ENCODE data around the gene CHN2. TPM values are rescaled to one million over a fixed set of nuclear protein-coding genes. Genes with fewer than 3 reads are reported as not detected.

The CHN2 gene
- total RNA-seq, 1 donor from 2014 or later, result 0.33 TPM

DNA sequence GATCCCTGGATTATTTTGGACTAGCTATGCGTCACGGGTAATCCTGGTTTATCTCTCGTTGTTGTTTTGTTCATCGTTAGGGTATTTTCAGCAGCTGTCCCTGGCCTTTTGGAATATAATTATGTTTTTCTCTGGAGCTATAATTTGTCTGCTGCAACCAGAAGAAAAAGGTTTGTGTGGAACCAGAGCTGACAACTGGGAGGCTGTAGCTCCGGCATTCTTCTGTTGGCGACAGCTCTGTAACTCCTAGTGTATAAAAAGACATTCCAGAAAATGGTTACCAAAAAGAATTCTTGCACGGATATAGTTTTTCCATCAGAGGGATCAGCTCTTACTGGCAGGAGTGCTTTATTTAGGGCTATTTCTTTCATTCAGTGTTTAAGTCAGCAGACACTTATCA, 238.1 kb downstream of the CHN2 start:
- H3K4me1 Mint-ChIP-seq, result peaks cover 2% of the 10 kb centered on the region
- intact Hi-C loops (cut with micrococcal nuclease), result no loop called here
- no peaks in the 10 kb centered on the region for H3K9me3 Mint-ChIP-seq
- no peak overlapping the region for H3K4me3 Mint-ChIP-seq
- no peak overlapping the region for H3K27ac Mint-ChIP-seq
- DNase-seq, result no peak
- no peaks in the 10 kb centered on the region for H3K36me3 Mint-ChIP-seq (ENCODE audit: low read depth)
- no peaks in the 10 kb centered on the region for H3K27me3 Mint-ChIP-seq

DNA sequence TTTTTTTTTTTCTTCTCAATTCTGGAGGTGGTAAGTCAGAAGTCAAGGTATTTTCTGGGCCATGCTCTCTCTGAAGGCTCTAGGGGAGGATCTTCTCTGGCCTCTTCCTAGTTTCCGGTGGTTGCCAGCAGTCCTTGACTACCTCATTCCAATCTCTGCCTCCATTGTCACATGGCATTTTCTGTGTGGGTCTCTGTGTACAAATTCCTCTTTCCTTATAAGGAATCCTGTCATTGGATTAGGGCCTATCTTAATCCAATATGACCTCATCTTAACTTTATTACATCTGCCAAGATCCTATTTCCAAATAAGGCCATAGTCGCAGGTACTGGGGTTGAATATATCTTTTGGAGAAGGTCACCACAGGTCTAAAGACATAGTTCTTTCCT, 239.8 kb downstream of the CHN2 start:
- Mint-ChIP-seq H3K9me3 (no peaks in the 10 kb centered on the region), H3K4me3 (no peak overlapping the region), H3K36me3 (ENCODE audit: low read depth) (no peaks in the 10 kb centered on the region), H3K27ac (no peak overlapping the region), H3K27me3 (no peaks in the 10 kb centered on the region), H3K4me1 (peaks cover 2% of the 10 kb centered on the region)
- no peak for DNase-seq
- intact Hi-C loops (cut with micrococcal nuclease), result no loop called here

DNA sequence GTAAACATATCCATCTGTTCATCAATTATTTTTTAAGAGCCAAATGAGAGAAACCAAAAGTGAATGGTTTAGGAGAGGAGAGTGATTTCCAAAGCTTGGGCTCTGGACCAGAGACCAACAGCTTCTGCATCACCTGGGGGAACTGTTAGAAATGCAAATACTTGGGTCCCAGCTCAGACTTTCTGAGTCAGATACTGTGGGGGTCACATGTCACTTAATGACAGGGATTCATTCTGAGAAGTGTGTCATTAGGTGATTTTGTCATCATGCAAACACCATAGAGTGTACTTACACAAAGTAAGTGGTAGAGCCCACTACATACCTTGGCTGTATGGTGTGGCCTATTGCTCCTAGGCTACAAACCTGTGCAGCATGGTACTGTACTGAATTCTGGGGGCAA, 240.6 kb downstream of the CHN2 start:
- no peaks in the 10 kb centered on the region for H3K9me3 Mint-ChIP-seq
- intact Hi-C loops (cut with micrococcal nuclease), result no loop called here
- DNase-seq, result no peak
- H3K27ac Mint-ChIP-seq, result no peak overlapping the region
- H3K4me3 Mint-ChIP-seq, result no peak overlapping the region
- H3K36me3 Mint-ChIP-seq (ENCODE audit: low read depth), result no peaks in the 10 kb centered on the region
- peaks cover 2% of the 10 kb centered on the region for H3K4me1 Mint-ChIP-seq
- no peaks in the 10 kb centered on the region for H3K27me3 Mint-ChIP-seq

DNA sequence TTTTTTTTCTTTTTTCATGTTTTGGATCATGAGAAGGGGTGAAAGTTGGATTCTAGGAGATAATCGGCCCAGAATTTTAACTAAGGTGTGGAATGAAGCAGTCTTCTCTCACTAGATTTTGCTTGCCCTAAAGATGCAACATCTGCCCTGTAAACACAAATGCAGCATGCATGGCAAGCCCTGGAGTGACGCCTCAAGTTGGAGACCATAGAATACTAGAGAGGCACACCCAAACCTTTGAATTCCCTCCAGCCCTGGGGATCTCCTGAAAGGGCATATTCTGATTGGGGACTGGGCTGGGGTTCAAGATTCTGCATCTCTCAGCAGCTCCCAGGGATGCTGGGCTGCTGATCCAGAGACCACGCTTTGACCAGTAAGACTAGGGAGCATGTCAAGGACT, 241.3 kb downstream of the CHN2 start:
- H3K27ac Mint-ChIP-seq, result no peak overlapping the region
- no peak for DNase-seq
- H3K27me3 Mint-ChIP-seq, result no peaks in the 10 kb centered on the region
- no peaks in the 10 kb centered on the region for H3K36me3 Mint-ChIP-seq (ENCODE audit: low read depth)
- H3K4me3 Mint-ChIP-seq, result no peak overlapping the region
- H3K4me1 Mint-ChIP-seq, result peaks cover 2% of the 10 kb centered on the region
- intact Hi-C loops (cut with micrococcal nuclease), result no loop called here
- no peaks in the 10 kb centered on the region for H3K9me3 Mint-ChIP-seq

DNA sequence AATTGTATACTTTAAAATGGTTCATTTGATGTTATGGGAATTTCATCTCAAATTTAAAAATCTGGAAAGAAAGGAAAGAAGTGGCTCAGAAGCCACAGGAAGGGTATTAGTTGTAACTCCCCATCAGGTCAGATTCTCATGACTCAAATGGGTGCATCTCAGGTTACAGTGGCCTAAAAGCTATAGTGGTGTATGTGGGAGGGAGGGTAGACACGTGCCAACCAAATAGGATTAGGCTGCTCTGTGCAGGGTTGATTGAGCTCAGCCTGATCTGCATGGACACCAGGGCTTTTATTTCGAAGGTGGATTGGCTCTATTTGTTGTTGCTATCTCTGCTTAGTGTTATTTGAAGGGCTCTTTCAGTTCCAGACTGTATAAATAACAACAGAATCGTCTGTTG, 247.6 kb downstream of the CHN2 start:
- no peaks in the 10 kb centered on the region for H3K36me3 Mint-ChIP-seq (ENCODE audit: low read depth)
- H3K27ac Mint-ChIP-seq, result no peak overlapping the region
- DNase-seq, result no peak
- H3K9me3 Mint-ChIP-seq, result no peaks in the 10 kb centered on the region
- peaks cover 3% of the 10 kb centered on the region for H3K27me3 Mint-ChIP-seq
- no peaks in the 10 kb centered on the region for H3K4me1 Mint-ChIP-seq
- intact Hi-C loops (cut with micrococcal nuclease), result no loop called here
- no peak overlapping the region for H3K4me3 Mint-ChIP-seq

DNA sequence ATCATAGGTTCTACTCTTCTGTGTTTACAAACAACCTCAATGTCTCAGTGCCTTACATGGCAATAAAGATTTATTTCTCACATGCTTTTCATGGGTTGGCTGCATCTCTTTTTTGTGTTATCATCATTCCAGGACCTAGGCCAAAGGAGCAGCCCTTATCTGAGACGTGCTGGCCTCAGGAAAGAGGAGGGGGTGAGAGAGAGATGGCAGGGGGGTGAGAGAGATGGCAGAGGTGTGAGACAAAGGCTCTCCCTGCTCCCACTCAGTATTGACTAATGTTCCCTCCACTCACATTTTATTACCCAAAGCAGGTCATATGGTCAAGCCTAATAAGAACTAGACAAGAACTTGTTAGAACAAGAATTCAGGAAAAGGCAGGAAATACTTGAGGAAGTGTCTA, 249.0 kb downstream of the CHN2 start:
- no peak overlapping the region for H3K27ac Mint-ChIP-seq
- peaks cover 3% of the 10 kb centered on the region for H3K27me3 Mint-ChIP-seq
- H3K9me3 Mint-ChIP-seq, result no peaks in the 10 kb centered on the region
- no peak for DNase-seq
- H3K4me3 Mint-ChIP-seq, result no peak overlapping the region
- no peaks in the 10 kb centered on the region for H3K36me3 Mint-ChIP-seq (ENCODE audit: low read depth)
- intact Hi-C loops (cut with micrococcal nuclease), result no loop called here
- no peaks in the 10 kb centered on the region for H3K4me1 Mint-ChIP-seq

DNA sequence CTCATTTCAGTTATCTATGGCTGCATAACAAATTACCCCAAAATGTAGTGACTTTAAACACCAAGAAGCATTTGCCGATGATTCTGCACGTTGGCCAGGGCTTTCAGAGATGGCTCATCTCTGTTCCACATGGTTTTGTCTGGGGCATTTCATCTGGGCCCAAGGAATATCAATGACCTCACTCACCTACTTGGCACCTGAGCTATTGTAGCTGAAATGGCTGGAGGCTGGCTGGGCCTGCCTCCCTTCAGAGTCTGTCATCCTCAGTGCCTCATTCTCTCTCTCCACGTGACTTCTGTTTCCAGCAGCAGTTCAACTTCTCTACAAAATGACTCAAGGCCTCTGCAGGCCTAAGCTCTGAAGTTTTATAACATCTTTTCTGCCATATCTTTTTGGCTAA, 249.7 kb downstream of the CHN2 start:
- H3K9me3 Mint-ChIP-seq, result no peaks in the 10 kb centered on the region
- peaks cover 3% of the 10 kb centered on the region for H3K27me3 Mint-ChIP-seq
- no peaks in the 10 kb centered on the region for H3K36me3 Mint-ChIP-seq (ENCODE audit: low read depth)
- intact Hi-C loops (cut with micrococcal nuclease), result no loop called here
- DNase-seq, result no peak
- no peak overlapping the region for H3K4me3 Mint-ChIP-seq
- no peaks in the 10 kb centered on the region for H3K4me1 Mint-ChIP-seq
- no peak overlapping the region for H3K27ac Mint-ChIP-seq

DNA sequence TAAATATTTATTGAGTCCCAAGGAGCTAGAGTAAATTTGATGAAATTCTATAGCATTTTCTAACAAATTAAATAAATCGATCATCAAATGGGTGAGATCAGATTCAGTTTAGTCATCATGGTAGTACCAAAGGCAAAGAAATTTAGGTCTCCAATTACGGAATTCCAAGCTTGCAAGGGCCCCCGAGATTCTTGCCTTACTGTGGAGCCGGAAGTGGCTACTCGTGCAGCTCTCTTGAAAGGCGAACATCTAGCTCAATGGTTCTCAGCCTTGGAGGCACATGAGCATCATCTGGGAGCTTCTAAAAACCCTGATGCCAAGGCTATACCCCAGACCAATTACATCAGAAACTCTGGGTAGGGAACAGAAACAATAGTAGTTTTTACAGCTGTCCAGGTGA, 251.2 kb downstream of the CHN2 start:
- no peak for DNase-seq
- H3K27ac Mint-ChIP-seq, result no peak overlapping the region
- H3K4me1 Mint-ChIP-seq, result no peaks in the 10 kb centered on the region
- no peaks in the 10 kb centered on the region for H3K36me3 Mint-ChIP-seq (ENCODE audit: low read depth)
- intact Hi-C loops (cut with micrococcal nuclease), result no loop called here
- H3K27me3 Mint-ChIP-seq, result peaks cover 3% of the 10 kb centered on the region
- no peaks in the 10 kb centered on the region for H3K9me3 Mint-ChIP-seq
- no peak overlapping the region for H3K4me3 Mint-ChIP-seq

DNA sequence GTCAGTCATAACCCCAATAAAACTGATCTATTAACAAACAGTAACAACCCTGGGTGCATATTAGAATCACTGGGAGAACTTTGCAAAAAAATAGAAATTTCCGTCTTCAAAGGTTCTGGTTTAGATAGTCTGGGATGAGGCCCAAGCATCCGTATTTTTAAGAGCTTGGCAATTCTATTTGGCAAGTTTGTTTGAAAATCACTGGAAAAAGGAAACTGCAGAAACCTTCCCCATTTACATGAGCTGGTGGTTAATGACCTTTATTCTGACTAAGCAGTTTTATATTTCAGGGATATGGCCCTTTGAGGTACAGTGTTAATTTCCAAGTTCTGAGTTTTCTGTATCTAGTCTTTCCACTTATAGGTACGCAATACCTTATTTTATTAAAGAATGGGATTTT, 253.3 kb downstream of the CHN2 start:
- DNase-seq, result no peak
- intact Hi-C loops (cut with micrococcal nuclease), result no loop called here
- Mint-ChIP-seq H3K4me1 (no peaks in the 10 kb centered on the region), H3K4me3 (no peak overlapping the region), H3K27ac (no peak overlapping the region), H3K27me3 (no peaks in the 10 kb centered on the region), H3K36me3 (ENCODE audit: low read depth) (no peaks in the 10 kb centered on the region), H3K9me3 (no peaks in the 10 kb centered on the region)

DNA sequence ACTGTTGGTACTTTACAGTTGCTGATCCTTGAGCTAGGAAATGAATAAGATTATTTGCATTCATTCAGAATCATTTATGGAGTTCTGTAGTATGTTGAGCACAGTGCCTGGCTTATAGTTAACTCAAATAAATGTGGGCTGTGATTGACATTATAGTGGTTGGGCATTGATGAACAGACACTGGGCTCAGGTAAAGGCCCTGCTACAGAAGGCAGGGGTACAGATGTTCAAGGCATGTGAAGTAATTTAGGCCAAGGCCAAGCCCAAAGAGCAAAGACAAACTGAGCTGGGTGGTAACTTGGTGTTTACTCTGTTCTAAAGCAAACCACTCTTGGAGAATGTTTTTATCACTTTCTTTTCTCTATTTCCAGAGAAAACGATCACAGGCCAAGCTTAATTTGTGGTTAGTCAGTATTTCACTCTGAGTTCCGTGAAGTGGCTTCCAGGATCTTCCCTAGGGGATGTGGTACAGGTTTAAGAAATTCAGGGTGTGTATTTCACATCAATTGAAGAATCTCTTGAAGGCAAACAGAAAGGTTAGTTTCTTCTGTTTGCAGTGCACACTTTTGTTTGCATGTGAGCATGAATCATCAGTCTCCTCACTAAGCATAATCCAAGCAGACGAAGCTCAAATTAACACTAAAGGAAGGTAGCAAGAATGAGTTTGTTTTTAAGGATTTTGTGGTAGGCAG, 255.1 kb downstream of the CHN2 start:
- Mint-ChIP-seq H3K36me3 (ENCODE audit: low read depth) (no peaks in the 10 kb centered on the region), H3K27ac (no peak overlapping the region), H3K4me3 (no peak overlapping the region), H3K27me3 (no peaks in the 10 kb centered on the region), H3K4me1 (no peaks in the 10 kb centered on the region), H3K9me3 (no peaks in the 10 kb centered on the region)
- intact Hi-C loops (cut with micrococcal nuclease), result no loop called here
- DNase-seq, result no peak

DNA sequence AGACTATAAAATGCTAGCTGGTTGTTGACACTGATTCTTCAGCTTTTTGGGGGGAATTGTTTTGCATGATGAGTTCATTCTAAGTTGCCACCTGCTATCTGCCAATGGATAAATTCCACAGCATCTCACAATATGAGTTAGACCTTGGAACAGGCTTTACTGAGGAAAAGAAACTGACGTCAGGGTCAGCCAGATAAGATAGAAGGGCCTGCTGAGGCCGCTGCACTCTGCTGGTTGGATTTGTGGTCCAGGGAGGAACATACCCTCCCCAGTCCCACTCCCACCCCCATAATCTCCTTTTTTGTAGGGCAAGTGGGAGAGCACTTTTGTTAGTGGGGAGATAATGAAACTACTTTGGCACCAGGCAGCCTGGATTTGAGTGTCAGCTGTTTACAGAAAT, 258.4 kb downstream of the CHN2 start:
- H3K9me3 Mint-ChIP-seq, result no peaks in the 10 kb centered on the region
- H3K36me3 Mint-ChIP-seq (ENCODE audit: low read depth), result no peaks in the 10 kb centered on the region
- H3K4me3 Mint-ChIP-seq, result no peak overlapping the region
- H3K27ac Mint-ChIP-seq, result no peak overlapping the region
- intact Hi-C loops (cut with micrococcal nuclease), result no loop called here
- H3K4me1 Mint-ChIP-seq, result no peaks in the 10 kb centered on the region
- H3K27me3 Mint-ChIP-seq, result no peaks in the 10 kb centered on the region
- no peak for DNase-seq

DNA sequence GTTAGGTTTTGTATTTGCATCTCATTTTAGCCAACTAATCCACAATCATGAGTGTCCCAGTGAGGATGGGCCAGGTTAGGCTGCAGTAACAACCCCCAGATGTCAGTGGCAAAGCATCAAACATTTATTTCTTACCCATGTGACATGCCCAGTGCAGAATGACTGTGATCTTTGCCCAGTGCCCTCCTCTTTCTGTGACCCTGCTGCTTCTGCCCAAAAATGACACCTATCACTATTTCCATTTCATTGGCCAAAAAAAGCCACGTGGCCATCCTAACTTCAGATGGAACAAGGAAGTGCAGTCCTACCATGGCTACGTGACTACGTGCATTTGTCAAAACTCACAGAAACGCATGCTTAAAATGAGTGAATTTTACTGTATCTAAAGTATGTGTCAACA, 259.9 kb downstream of the CHN2 start:
- intact Hi-C loops (cut with micrococcal nuclease), result no loop called here
- H3K27ac Mint-ChIP-seq, result no peak overlapping the region

DNA sequence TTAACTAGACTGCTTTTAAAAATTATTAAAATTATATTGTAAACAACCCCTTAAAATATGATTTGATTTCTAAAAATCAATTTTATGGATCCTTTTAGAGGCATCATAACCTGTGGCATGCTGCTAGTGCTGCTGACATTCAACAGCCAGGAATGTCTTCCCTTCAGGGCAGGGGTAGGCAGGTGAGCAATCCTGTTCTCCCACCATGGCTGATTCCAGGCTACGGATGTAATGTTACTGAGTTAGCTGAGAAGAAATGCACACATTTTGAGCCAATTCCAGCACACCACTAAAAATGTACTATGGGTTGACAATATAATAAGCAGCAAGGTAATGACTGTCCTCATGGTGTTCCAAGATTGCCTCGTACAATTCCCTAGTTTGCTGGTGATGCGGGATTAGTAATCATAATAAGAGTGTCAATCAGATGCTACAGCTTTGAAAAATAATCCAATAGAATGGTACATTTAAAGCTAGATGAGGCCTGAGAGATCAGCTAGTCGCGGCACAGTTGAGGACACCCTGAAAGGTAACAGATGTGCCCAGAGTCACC, 260.4 kb downstream of the CHN2 start:
- H3K27ac Mint-ChIP-seq, result no peak overlapping the region
- DNase-seq, result no peak
- no peaks in the 10 kb centered on the region for H3K9me3 Mint-ChIP-seq
- H3K4me1 Mint-ChIP-seq, result no peaks in the 10 kb centered on the region
- H3K27me3 Mint-ChIP-seq, result no peaks in the 10 kb centered on the region
- intact Hi-C loops (cut with micrococcal nuclease), result no loop called here
- H3K36me3 Mint-ChIP-seq (ENCODE audit: low read depth), result no peaks in the 10 kb centered on the region
- no peak overlapping the region for H3K4me3 Mint-ChIP-seq

More for the DNA sequence above, 259.9 kb downstream of the CHN2 start:
- Mint-ChIP-seq H3K4me3 (no peak overlapping the region), H3K4me1 (no peaks in the 10 kb centered on the region), H3K36me3 (ENCODE audit: low read depth) (no peaks in the 10 kb centered on the region), H3K27me3 (no peaks in the 10 kb centered on the region), H3K9me3 (no peaks in the 10 kb centered on the region)
- DNase-seq, result no peak

DNA sequence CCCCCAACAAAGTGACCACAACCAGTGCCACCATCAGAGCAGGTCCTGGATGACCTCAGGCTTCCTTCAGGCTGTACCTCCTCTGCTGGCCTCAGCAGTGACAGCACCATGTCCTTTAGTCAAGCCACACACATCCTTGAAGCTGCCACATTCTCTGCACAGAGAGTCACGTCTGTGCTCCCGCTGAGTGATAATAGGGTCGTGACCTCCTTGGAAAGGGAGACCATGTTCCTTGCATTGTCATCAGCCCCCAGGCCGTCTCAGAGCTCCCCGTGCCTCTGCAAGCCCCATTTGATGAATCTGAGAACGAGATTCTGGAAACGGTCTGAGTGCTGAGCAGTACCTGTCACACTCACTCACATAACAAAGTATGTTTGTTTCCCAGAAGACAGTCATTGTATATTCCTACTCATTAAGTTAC, 262.6 kb downstream of the CHN2 start:
- no peaks in the 10 kb centered on the region for H3K36me3 Mint-ChIP-seq (ENCODE audit: low read depth)
- no peak overlapping the region for H3K4me3 Mint-ChIP-seq
- intact Hi-C loops (cut with micrococcal nuclease), result no loop called here
- no peak for DNase-seq
- no peak overlapping the region for H3K27ac Mint-ChIP-seq
- H3K27me3 Mint-ChIP-seq, result no peaks in the 10 kb centered on the region
- no peaks in the 10 kb centered on the region for H3K4me1 Mint-ChIP-seq
- no peaks in the 10 kb centered on the region for H3K9me3 Mint-ChIP-seq

DNA sequence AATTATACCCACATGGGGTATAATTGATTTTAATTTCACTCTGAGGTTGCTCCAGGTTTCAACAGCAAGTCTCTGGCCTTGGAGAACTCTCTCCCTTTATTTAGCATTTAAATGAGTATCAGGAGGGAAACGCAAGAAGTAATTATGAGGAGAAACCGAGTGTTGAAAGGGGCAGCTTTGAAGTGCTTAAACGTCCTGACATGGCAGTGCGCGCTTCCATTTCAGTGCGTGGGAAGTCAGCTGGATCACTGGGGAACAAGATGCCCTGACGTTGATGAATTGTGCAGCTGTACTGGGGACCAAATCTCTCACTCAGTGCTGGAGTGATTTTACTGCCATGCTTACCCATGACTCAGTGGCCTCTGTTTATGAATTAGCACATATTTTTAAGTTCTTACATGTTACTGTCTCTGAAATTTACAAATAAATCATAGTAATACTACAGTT, 263.0 kb downstream of the CHN2 start:
- no peak overlapping the region for H3K4me3 Mint-ChIP-seq
- H3K9me3 Mint-ChIP-seq, result no peaks in the 10 kb centered on the region
- no peak for DNase-seq

More for the DNA sequence above, 263.0 kb downstream of the CHN2 start:
- Mint-ChIP-seq H3K27ac (no peak overlapping the region), H3K4me1 (no peaks in the 10 kb centered on the region), H3K27me3 (no peaks in the 10 kb centered on the region), H3K36me3 (ENCODE audit: low read depth) (no peaks in the 10 kb centered on the region)
- intact Hi-C loops (cut with micrococcal nuclease), result no loop called here
